A549 (cell line): ENCODE results near the gene LRP6.

ENCODE experiments used
- CHD4 ChIP-seq: fragments of 200-600 bp; sonication (generic); IDR thresholded peaks from 2 replicates; pipeline ENCODE4 v1.6.1; 2016; ENCODE audit warnings: antibody characterized with exemption, mild to moderate bottlenecking, borderline replicate concordance
- EP300 ChIP-seq, 2 experiments: fragments of >200 bp; sonication (Bioruptor Twin); formaldehyde crosslinking; IDR thresholded peaks; 2 replicates in 1 of 2; 3 replicates in 1 of 2; pipeline ENCODE4 v1.6.1; 2016 to 2017
- HDAC2 ChIP-seq: fragments of 200-600 bp; sonication (generic); IDR thresholded peaks from 2 replicates; pipeline ENCODE4 v1.6.1; 2016
- HOXA7 ChIP-seq: fragments of 250-450 bp; sonication (Bioruptor Pico); IDR thresholded peaks from 2 replicates; pipeline ENCODE4 v1.5.0; 2020; ENCODE audit warnings: mild to moderate bottlenecking, moderate library complexity
- JUN ChIP-seq, 2 experiments: fragments of >200 bp; sonication (Bioruptor Twin); formaldehyde crosslinking; IDR thresholded peaks; 2 replicates in 1 of 2; 3 replicates in 1 of 2; pipeline ENCODE4 v1.6.1; 2016 to 2017
- KDM5A ChIP-seq: fragments of 200-600 bp; sonication (generic); IDR thresholded peaks from 2 replicates; pipeline ENCODE4 v1.6.1; 2016; ENCODE audit warnings: antibody characterized with exemption, mild to moderate bottlenecking
- NFE2L2 ChIP-seq: fragments of 150-350 bp; conservative IDR thresholded peaks from 2 replicates; pipeline ENCODE4 v1.6.1; 2014; ENCODE audit warnings: low read length
- NR3C1 ChIP-seq: fragments of >200 bp; sonication (Bioruptor Twin); formaldehyde crosslinking; IDR thresholded peaks from 3 replicates; pipeline ENCODE4 v1.6.1; 2017
- POLR2A ChIP-seq: IDR thresholded peaks from 2 replicates; pipeline ENCODE4 v1.6.1; 2012; ENCODE audit warnings: mild to moderate bottlenecking, low read length
- RAD21 ChIP-seq, 2 experiments: fragments of >200 bp in 1 of 2; sonication (Bioruptor Twin) in 1 of 2; formaldehyde crosslinking in 1 of 2; IDR thresholded peaks in 1 of 2; conservative IDR thresholded peaks in 1 of 2; 2 replicates in 1 of 2; 3 replicates in 1 of 2; pipeline ENCODE4 v1.6.1; 2012 to 2018; ENCODE audit warnings: inconsistent platforms in 1 of 2
- ZFP36 ChIP-seq: fragments of 450-650 bp; IDR thresholded peaks from 2 replicates; pipeline ENCODE4 v1.6.1; 2014; ENCODE audit warnings: borderline replicate concordance; ENCODE audit not compliant: partially characterized antibody
- ZNF302 ChIP-seq: fragments of 250-450 bp; sonication (Bioruptor Pico); IDR thresholded peaks from 2 replicates; pipeline ENCODE4 v1.9.0; 2021; ENCODE audit warnings: inconsistent platforms, mild to moderate bottlenecking, moderate library complexity
- TF ChIP-seq, protein P1 (sequence below): fragments of >200 bp; sonication (Bioruptor Twin); formaldehyde crosslinking; IDR thresholded peaks from 3 replicates; pipeline ENCODE4 v1.5.1; 2016
- TF ChIP-seq, protein P2 (sequence below): fragments of 150-350 bp; IDR thresholded peaks from 2 replicates; pipeline ENCODE4 v1.6.1; 2014; ENCODE audit warnings: low read depth, mild to moderate bottlenecking, low read length

DNA sequence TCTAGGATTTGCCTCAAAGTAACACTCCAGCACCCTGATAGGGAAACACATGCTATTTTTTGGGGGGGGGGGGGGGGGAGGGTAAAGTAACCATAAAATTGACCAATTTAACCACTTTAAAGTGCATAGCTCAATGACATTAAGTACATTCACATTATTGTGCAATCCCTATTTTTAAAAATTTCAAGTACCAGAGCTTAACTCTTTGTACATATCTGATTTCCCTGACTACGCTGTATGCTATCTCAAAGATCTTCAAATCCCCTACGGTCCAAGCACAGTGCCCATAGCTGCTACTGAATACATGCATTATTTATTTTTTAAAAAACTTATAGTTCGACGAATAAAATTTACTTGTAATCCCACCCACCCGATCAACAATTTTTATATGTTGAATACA is 133.1 kb downstream of the LRP6 start:
- TF ChIP-seq, protein P1, sequence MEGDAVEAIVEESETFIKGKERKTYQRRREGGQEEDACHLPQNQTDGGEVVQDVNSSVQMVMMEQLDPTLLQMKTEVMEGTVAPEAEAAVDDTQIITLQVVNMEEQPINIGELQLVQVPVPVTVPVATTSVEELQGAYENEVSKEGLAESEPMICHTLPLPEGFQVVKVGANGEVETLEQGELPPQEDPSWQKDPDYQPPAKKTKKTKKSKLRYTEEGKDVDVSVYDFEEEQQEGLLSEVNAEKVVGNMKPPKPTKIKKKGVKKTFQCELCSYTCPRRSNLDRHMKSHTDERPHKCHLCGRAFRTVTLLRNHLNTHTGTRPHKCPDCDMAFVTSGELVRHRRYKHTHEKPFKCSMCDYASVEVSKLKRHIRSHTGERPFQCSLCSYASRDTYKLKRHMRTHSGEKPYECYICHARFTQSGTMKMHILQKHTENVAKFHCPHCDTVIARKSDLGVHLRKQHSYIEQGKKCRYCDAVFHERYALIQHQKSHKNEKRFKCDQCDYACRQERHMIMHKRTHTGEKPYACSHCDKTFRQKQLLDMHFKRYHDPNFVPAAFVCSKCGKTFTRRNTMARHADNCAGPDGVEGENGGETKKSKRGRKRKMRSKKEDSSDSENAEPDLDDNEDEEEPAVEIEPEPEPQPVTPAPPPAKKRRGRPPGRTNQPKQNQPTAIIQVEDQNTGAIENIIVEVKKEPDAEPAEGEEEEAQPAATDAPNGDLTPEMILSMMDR = no peak
- TF ChIP-seq RAD21 (conservative IDR thresholded peaks at IDR 0.05 in 1 of 2, IDR thresholded peaks at IDR 0.05 in 1 of 2) (no peak), HOXA7 (CRISPR knock-in tag) (no peak), ZFP36 (no peak), POLR2A (no peak), EP300 (IDR thresholded peaks at IDR 0.05) (no peak), HDAC2 (no peak), JUN (IDR thresholded peaks at IDR 0.05) (no peak), NFE2L2 (no peak), KDM5A (no peak), CHD4 (no peak), ZNF302 (no peak), NR3C1 (no peak)
- TF ChIP-seq, protein P2, sequence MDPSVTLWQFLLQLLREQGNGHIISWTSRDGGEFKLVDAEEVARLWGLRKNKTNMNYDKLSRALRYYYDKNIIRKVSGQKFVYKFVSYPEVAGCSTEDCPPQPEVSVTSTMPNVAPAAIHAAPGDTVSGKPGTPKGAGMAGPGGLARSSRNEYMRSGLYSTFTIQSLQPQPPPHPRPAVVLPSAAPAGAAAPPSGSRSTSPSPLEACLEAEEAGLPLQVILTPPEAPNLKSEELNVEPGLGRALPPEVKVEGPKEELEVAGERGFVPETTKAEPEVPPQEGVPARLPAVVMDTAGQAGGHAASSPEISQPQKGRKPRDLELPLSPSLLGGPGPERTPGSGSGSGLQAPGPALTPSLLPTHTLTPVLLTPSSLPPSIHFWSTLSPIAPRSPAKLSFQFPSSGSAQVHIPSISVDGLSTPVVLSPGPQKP = no peak
